GM12878 (cell line): ENCODE measurements around the gene ZFHX2. TPM values are rescaled to one million over a fixed set of nuclear protein-coding genes. Genes with fewer than 3 reads are reported as not detected.

Experiments
- CEBPZ ChIP-seq: fragments of 150-350 bp; IDR thresholded peaks from 2 replicates; pipeline ENCODE4 v1.6.1; 2016; ENCODE audit warnings: low read depth, low read length
- ETV6 ChIP-seq, 2 experiments: fragments of 450-650 bp in 1 of 2; IDR thresholded peaks in 1 of 2; conservative IDR thresholded peaks in 1 of 2; 2 replicates each; pipeline ENCODE4 v1.6.1; 2014; ENCODE audit warnings: antibody characterized with exemption in 1 of 2, borderline replicate concordance in 1 of 2, low read depth in 1 of 2, mild to moderate bottlenecking in 1 of 2, moderate library complexity in 1 of 2
- HDAC2 ChIP-seq: fragments of 200-600 bp; sonication (generic); IDR thresholded peaks from 2 replicates; pipeline ENCODE4 v1.6.1; 2017
- JUND ChIP-seq: IDR thresholded peaks from 2 replicates; pipeline ENCODE4 v1.6.1; 2012; ENCODE audit warnings: low read depth, mild to moderate bottlenecking, low read length, improper control_type of control experiment, moderate library complexity
- MAX ChIP-seq: IDR thresholded peaks from 2 replicates; pipeline ENCODE4 v1.6.1; 2012; ENCODE audit warnings: low read depth, low read length, improper control_type of control experiment
- NR2F1 ChIP-seq: fragments of 450-650 bp; conservative IDR thresholded peaks from 2 replicates; pipeline ENCODE4 v1.6.1; 2017; ENCODE audit warnings: mild to moderate bottlenecking
- PML ChIP-seq: IDR thresholded peaks from 2 replicates; pipeline ENCODE4 v1.6.1; 2012; ENCODE audit warnings: low read length, inconsistent platforms
- RELA ChIP-seq: fragments of 450-650 bp; IDR thresholded peaks from 2 replicates; pipeline ENCODE4 v1.8.0; 2014; ENCODE audit warnings: borderline replicate concordance; ENCODE audit not compliant: partially characterized antibody
- SMARCA5 ChIP-seq: fragments of 450-650 bp; IDR thresholded peaks from 2 replicates; pipeline ENCODE4 v1.6.1; 2017; ENCODE audit warnings: mild to moderate bottlenecking
- ZBTB11 ChIP-seq: fragments of 450-650 bp; formaldehyde crosslinking; IDR thresholded peaks from 2 replicates; pipeline ENCODE4 v1.5.0; 2022; ENCODE audit warnings: mild to moderate bottlenecking, missing genetic modification characterization
- polyA plus RNA-seq, 11 experiments: library from polyadenylated mRNA; depleted of rRNA in 4 of 11; unstranded in 6 of 11; stranded (reverse) in 5 of 11; fragments of >200 nt; fragmentation: Nextera tagmentation in 4 of 11; fragmentation: Illumina TruSeq in 1 of 11; extraction: Ambion mirVana in 4 of 11; extraction: Trizol in 1 of 11; gene quantifications; 1 replicate in 1 of 11; 2 replicates in 10 of 11; pipeline versions ENCODE4 v1.2.1 to v1.2.3, GENCODE V29; 2011 to 2016; ENCODE audit warnings: inconsistent platforms in 2 of 11, missing spikeins in 2 of 11, low read depth in 1 of 11
- total RNA-seq, 4 experiments: library from RNA; depleted of rRNA in 3 of 4; stranded (reverse); fragments of >200 nt in 3 of 4; fragmentation: Illumina TruSeq in 1 of 4; extraction: Trizol in 1 of 4; gene quantifications; 2 replicates each; pipeline versions ENCODE4 v1.2.1 to v1.2.3, GENCODE V29; 2013 to 2021

Gene ZFHX2
- total and polyA plus RNA-seq, 10 of the 15 experiments (the other 5 are each of a cell fraction or from before 2014, with no cell fraction given) = 0.27 to 2.2 (median 0.55) TPM

GRCh38 chr14:23521785-23522640, 29.6 kb downstream of the ZFHX2 start (continued):
- TF ChIP-seq ZBTB11 (no peak), CEBPZ (no peak), HDAC2 (no peak), RELA (no peak), SMARCA5 (no peak), ETV6 (conservative IDR thresholded peaks at IDR 0.05 in 1 of 2, IDR thresholded peaks at IDR 0.05 in 1 of 2; ENCODE audit: borderline replicate concordance in 1 of 2, low read depth in 1 of 2) (no peak), JUND (no peak), MAX (no peak), PML (no peak), NR2F1 (no peak)
